GM12892 (cell line): ENCODE data around the gene RPL23.

Experiments used
- DNase-seq: peaks from one replicate; pipeline ENCODE4 v3.0.0; 2011; ENCODE audit not compliant: insufficient read length
- FAIRE-seq: peaks from 2 replicates; lab custom pipeline; 2011; peaks lifted over from hg19 to GRCh38; lab: Jason Lieb, UNC
- POLR2A ChIP-seq: IDR thresholded peaks from 2 replicates; pipeline ENCODE4 v1.6.1; 2011; ENCODE audit warnings: low read depth, low read length, control low read depth
- POLR2AphosphoS5 ChIP-seq: IDR thresholded peaks from 2 replicates; pipeline ENCODE4 v1.6.1; 2011; ENCODE audit warnings: low read depth, low read length, control low read depth
- TAF1 ChIP-seq: IDR thresholded peaks from 2 replicates; pipeline ENCODE4 v1.6.1; 2011; ENCODE audit warnings: low read depth, mild to moderate bottlenecking, control low read depth, low read length, borderline replicate concordance

Gene RPL23

DNA sequence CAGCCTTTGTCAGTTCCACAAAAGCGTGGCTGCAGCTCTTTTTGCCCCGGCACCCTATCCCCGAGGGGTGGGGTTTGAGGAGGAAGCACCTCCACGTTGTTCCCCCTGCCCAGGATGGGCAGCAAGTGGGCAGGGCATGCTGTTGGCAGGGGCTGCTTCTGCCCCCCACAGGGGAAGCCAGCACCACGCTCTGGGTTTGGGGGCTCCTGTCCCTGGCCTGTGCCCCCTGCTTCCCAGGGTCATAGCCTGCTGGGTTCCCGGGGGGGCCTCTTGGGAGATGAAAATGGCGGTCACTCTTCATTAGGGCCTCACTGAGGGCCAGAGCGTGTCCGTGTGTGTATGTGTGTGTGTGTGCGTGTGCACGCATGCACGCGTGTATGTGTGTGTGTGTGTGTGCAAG lies 39.1 kb upstream of the RPL23 start:
- no peak for TF ChIP-seq POLR2A
- TF ChIP-seq TAF1, result no peak
- TF ChIP-seq POLR2AphosphoS5, result no peak
- FAIRE-seq, result no peak

DNA sequence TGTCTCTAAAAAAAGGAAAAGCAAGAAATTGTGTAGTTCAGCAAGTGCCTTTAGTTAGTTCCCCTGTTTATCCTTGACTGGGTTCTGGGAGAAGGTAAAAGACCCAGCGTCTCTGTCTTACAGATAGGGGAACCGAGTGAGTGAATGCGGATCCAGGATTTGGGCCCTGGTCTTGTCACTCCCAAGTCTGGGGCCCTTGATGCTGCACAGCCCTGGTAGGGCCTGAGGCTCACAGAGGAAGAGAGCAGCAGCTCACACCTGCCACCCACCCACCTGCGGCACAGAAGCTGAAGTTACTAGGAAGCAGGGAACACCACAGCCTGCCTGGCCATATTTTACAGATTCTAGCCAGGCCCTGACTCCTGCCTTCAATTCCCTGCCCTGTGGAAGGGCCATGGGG lies 38.6 kb upstream of the RPL23 start:
- DNase-seq, result no peak
- TF ChIP-seq POLR2AphosphoS5, result no peak
- TF ChIP-seq TAF1, result no peak
- TF ChIP-seq POLR2A, result no peak
- FAIRE-seq, result no peak

More for the DNA sequence above, 39.1 kb upstream of the RPL23 start:
- DNase-seq, result no peak

DNA sequence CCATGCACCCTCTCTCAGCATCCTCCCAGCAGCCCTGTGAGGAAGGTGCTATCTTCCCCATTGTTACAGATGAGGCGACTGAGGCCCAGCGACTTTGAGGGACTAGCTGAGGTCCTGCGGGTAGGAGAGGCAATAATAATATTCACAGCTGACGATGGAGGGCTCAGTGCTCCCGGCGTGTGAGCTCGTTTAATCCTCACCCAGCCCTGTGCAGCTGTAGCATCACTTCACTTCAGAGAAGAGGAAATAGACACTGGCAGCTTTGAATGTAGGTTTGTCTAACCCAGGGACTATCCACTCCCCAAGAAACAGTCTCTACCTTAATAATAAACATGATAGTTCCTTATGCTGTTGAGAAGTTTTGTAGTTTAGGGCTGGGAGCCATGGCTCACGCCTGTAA lies 37.9 kb upstream of the RPL23 start:
- DNase-seq, result no peak
- FAIRE-seq, result no peak
- no peak for TF ChIP-seq TAF1

DNA sequence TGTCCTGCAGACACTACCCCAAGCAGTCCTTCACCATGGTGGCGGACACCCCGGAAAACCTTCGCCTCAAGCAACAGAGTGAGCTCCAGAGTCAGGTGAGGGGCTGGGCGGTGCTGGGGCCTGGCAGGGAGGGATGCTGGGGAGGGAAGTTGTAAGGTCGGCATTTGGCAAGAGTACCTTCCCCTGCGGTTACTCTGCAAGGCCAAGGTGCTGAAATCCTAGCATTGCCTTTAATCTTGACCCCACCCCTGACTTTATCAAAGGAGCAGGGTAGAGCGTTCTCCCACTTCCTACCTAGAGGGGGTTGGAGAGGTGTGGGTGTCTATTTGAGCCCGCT lies 36.9 kb upstream of the RPL23 start:
- DNase-seq (no peak), FAIRE-seq (no peak)
- TF ChIP-seq POLR2A (no peak), TAF1 (no peak), POLR2AphosphoS5 (no peak)

DNA sequence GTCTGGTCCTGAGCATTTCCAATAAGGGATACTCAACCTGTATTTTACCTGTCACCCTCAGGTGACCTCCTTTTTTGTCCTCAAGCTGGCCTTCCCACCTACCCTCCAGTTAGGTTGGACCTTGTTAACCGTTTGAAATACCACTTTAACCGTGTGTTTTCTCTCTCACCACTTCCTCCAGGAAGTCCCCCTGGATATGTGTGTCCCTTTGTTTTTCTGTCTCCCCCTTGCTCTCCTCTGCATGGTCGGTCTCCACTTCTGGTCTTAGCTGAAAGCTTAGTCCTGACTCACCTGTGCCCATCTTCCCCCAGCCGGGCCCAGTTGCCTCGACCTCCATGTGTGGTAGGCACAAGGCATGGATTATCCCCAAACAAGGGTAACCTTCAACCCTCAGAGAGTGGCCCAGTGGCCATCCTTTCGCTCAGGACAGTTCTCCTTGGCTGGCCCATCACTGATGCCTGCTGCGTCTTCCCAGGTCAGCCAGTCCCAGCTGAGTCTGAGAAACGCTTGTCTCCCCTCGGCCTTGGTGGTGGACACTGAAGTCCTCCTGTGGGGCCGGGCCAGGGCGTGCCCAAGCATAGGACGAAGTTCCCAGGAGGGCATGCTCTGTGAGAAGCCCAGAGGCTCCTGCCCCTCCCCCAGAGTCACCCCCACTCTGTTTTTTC lies 36.4 kb upstream of the RPL23 start:
- TF ChIP-seq TAF1 (no peak), POLR2AphosphoS5 (no peak), POLR2A (no peak)
- FAIRE-seq (no peak), DNase-seq (no peak)

DNA sequence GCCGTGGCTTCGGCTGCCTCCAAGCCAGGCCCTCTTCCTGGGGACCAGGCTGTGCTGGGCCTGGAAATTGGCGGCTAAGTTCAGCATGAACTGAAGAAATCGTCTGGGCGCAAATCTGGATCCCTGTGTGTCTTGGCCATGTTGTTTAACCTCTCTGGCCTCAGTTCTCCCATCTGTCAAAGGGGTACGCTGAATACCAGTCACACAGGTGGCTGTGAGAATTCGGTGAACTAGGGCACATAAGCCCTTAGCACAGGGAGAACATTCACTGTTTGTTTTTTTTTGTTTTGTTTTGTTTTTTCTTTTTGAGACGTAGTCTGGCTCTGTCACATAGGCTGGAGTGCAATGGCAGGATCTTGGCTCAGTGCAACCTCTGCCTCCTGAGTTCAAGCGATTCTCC lies 35.3 kb upstream of the RPL23 start:
- no peak for TF ChIP-seq POLR2AphosphoS5
- no peak for TF ChIP-seq TAF1
- TF ChIP-seq POLR2A, result no peak
- no peak for FAIRE-seq

DNA sequence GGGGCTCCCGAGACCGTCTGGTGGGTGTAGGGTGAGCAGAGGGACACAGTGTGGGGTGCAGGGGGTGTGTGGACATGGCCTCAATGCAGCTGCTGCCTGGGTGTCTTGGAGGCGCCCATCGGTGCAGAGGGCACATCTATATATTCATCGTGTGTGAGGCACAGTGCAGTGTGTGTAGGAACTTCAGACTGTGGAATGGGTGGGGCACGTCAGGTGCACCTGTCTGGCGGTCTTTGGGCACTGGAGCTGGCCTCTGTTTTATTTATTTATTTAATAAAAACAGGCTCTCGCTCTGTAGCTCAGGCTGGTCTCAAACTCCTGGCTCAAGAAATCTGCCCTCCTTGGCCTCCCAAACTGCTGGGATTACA lies 33.1 kb upstream of the RPL23 start:
- no peak for FAIRE-seq
- TF ChIP-seq TAF1, result no peak
- no peak for TF ChIP-seq POLR2AphosphoS5
- DNase-seq, result no peak

More for the DNA sequence above, 35.3 kb upstream of the RPL23 start:
- DNase-seq, result no peak

DNA sequence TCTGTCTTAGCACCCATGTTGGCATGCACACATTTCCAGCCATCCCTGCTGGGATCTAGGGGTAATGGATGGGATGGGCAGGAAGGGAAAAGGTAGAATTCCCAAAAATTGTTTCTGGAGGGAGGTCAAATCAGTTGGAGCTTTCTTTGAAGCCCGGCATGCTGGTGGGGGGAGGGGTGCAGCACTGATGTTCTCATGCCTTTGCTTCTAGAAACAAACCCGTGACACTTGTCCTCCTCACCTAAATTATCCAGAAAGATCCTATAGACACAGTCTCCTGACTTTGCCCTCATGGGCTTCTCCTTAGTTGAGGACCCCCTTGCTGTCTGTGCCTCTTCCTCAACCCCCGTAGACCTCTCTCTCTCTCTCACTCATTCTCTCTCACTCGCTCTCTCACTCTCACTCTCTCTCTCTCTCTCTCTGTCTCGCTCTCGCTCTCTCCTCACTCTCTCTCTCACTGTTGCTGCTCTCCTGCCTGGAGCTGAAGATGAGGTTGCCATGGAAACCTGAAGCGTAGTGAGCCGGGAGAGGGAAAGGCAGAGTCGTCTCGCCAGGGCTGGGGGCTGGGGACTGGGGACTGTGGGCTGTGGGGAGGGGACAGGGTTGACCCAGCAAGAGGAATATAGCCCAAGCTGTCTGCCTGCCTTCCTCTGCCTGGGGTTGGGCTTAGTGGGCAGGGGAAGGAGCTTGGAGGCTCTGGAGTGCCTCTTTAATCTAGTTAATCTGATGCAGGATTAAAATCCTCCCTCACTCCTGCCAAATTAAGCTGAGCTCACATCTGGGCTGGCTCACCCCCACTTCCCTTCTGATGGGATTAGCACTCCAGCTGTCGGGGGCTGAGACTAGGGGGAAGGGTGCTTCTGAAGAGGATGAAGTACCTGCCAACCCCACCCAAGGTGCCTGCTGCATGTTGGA lies 32.5 kb upstream of the RPL23 start:
- DNase-seq (no peak), FAIRE-seq (no peak)
- TF ChIP-seq POLR2A (no peak), POLR2AphosphoS5 (no peak), TAF1 (no peak)

DNA sequence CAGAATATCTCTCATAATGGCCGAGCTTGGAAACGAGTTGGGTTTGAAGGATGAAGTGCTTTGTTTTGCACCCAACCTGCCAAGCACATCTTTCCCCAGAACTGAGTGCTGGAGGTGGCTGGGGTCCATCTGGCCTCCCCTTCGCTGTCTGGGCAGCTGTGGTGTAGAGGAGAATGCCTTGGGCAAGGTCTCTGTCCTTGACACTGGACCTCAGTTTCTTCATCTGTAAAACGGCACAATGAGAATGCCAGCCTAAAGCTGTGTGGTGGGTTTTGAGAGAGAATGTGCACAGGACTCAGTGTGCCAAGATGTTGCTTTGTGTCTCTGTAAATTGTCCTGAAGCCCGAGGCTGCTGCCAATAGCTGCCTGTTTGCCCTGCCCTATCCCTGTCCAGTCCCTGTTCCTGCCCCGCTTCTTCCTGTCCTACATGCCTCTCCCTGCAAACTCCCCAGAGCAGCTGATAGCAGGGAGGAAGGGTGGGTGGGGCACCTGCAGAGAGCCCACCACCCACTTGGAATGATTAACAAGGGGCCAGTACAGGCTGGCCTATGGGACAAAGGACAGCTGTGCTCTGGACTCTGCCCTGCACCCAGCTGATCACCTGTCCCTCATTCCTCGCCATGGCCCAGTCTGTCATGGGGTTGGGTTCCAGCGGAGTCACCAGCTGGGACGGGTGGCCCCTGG lies 31.7 kb upstream of the RPL23 start:
- no peak for DNase-seq
- TF ChIP-seq POLR2A (no peak), POLR2AphosphoS5 (no peak), TAF1 (no peak)
- FAIRE-seq, result no peak

DNA sequence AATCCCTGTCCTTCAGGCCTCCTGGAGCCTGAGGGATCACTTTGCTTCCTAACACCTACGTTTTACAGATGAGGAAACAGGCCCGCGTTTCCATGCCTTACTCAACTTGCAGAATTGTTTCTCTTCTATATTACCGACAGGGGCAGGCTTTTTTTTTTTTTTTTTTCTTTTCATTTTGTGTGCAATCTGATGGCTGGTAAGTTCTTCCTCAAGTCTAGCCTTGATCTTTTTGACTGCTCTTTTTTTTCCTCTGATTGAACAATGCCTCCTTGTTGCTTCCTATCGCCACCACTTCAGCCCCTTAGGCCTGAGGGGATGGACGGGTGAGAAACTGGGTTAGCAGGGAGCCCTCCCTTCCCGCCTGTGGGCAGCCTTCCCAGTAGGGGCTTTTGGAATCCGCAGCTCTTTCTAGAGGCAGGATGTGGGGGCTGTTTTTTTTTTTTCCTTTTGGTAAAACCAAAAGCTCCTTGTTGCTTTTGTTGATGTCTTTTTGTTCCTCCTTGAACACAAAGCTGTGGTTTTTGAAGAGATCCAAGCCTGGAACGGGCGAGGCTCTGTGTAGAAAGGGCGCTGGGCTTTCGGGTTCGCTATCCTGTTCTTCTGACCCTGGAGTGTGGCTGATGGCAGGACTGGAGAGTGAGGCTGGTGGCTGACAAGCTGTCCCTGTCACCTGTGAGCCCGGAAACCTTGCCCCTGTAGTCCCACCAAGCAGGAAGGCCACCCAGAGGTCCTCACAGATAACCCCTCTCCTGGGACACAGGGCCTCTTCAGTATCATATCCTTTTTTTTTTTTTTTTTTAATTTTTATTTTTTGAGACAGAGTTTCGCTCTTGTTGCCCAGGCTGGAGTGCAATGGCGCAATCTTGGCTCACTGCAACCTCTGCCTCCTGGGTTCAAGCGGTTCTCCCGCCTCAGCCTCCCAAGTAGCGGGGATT lies 30.3 kb upstream of the RPL23 start:
- no peak for TF ChIP-seq POLR2AphosphoS5
- no peak for TF ChIP-seq POLR2A
- no peak for TF ChIP-seq TAF1
- DNase-seq (no peak), FAIRE-seq (no peak)

DNA sequence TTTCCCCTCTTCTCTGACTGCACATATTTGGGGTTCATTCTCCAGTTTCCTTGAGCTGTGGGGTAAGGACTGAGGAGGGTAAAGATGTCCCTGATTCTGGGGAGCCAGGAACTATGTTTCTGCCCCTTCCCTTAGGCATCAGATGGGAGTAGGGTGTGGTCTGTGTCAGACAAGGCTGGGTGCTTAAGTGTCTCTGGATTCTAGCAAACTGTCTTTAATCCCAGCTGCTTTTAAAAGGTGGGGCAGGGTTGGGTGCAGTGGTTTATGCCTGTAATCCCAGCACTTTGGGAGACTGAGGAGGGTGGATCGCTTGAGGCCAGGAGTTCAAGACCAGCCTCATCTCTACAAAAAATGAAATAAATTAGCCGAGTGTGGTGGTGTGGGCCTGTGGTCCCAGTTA lies 29.3 kb upstream of the RPL23 start:
- DNase-seq (no peak), FAIRE-seq (no peak)
- TF ChIP-seq TAF1, result no peak
- TF ChIP-seq POLR2AphosphoS5, result no peak
- TF ChIP-seq POLR2A, result no peak
